ENCODE results near the gene AHSG.
"Not testable (repeated sequence)": the region's sequence is repeated elsewhere in the genome, so short reads cannot be mapped to it uniquely, and the experiment has no call there.

AHSG gene

GRCh38 chr3:186612721-186613636 is at the start of gene AHSG:
Gene AHSG (plus strand): TSS chr3:186613060. CDS start chr3:186613142, 82 bp downstream.
- no peak for DNase-seq (ENCODE audit: low spot score)
- no peak for TF ChIP-seq CTCF (IDR thresholded peaks at IDR 0.05; ENCODE audit: extremely low read depth, missing control alignments)

- DNase-seq (ENCODE audit: low spot score), result no peak
- no peak for TF ChIP-seq CTCF (IDR thresholded peaks at IDR 0.05; ENCODE audit: extremely low read depth, missing control alignments)
Measured at GRCh38 chr3:186564586-186564985, 48.3 kb upstream of the AHSG start.

- TF ChIP-seq CTCF (IDR thresholded peaks at IDR 0.05; ENCODE audit: extremely low read depth, missing control alignments), result no peak
- DNase-seq (ENCODE audit: low spot score), result peak; percentile 27
Measured at GRCh38 chr3:186566772-186567071, 46.1 kb upstream of the AHSG start.

- peak; percentile 94 for DNase-seq (ENCODE audit: low spot score)
- TF ChIP-seq CTCF (IDR thresholded peaks at IDR 0.05; ENCODE audit: extremely low read depth, missing control alignments), result no peak
Measured at GRCh38 chr3:186567072-186567921, 45.6 kb upstream of the AHSG start, which contains the start of gene TBCCD1. Gene TBCCD1 (minus strand): TSS chr3:186567339. CDS start chr3:186564329, 3,010 bp downstream.

GRCh38 chr3:186569361-186569760 is 43.5 kb upstream of the AHSG start:
- not testable (repeated sequence) for DNase-seq (ENCODE audit: low spot score)

- TF ChIP-seq CTCF (IDR thresholded peaks at IDR 0.05; ENCODE audit: extremely low read depth, missing control alignments), result no peak
- no peak for DNase-seq (ENCODE audit: low spot score)
Measured at GRCh38 chr3:186569779-186570095, 43.1 kb upstream of the AHSG start.

GRCh38 chr3:186570096-186570940 is 42.5 kb upstream of the AHSG start, which contains the start of gene DNAJB11:
Gene DNAJB11 (plus strand): TSS chr3:186570720. CDS start chr3:186570898, 178 bp downstream.
- DNase-seq (ENCODE audit: low spot score), result peak; percentile 98
- TF ChIP-seq CTCF (IDR thresholded peaks at IDR 0.05; ENCODE audit: extremely low read depth, missing control alignments), result no peak

Measured in GM20000 (cell line).